GM18502 (cell line): ENCODE data around the gene GOLT1A.

ENCODE experiments used
- ATAC-seq: cut with Tn5 transposase; IDR thresholded peaks from one replicate; pipeline ENCODE4 v1.9.1; 2021; ENCODE audit warnings: mild to moderate bottlenecking; ENCODE audit not compliant: unreplicated experiment, poor library complexity

Gene GOLT1A

DNA sequence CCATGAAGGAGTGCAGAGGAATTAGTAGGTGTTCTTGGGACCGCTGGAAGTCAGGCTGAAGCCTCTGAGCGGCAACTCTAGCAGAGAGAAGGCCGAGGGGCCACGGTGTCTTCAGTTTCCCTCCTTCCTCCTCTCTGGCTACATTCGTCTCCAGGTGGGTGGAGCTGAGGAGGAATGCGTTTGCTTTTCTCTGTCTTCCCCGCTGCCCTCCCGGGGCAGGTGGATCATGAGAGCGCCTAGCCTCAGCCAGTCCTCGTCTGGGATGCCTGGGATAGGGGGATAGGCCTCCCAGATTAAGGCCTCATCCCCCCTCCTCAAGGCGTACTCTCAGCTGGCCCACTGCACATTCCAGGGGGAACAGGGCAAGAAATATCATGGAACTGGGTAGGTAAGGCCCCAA is 7.5 kb upstream of the GOLT1A start:
- ATAC-seq: no peak

DNA sequence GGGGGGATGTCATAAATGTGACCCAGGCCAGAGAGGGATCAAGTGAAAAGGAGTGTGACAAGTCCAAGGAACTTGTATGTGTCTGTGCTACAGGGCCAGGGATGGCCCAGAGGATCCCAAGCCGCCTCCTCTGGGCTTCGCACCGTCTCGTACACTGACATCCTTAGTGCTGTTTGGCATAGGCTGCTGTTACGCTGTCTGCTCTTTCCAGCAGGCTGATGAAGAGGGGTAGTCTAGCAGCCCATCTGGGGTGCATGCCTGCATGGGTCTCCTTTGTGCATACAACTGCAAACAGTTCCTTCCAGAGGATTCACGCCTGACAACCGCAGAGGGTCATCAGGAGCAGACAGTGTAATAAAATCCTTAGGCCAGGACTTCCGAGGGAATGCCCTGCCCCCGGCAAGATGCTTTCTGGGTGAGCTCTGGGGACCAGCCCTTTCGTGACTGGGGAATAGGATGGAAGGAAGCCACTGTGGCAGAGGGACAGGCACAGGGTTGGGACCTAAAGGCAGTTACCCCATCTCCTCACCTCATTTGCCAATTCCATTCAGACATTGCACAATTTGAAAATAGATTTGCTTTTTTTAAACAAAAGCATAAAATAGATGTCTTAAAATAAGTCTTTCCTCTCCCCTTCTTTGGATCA is 6.3 kb upstream of the GOLT1A start:
- no peak for ATAC-seq

DNA sequence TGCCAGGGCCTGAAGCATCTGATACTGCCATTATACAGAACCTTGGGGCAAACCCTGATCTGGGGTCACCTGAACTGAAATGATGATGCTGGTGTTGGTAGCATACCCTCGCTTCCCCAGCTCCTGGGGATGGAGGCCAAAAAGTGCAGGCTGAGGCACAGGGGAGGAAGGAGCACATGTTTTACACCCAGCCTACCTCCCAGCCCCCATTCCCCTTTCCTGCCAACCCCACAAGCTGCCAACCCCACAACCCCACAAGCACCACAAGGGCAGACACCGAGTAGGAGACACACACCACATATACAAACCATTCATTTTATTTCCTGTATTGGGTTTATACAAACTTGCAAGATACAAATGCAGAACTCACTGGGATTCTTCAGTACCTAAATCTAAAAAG is 4.8 kb upstream of the GOLT1A start:
- ATAC-seq: no peak

DNA sequence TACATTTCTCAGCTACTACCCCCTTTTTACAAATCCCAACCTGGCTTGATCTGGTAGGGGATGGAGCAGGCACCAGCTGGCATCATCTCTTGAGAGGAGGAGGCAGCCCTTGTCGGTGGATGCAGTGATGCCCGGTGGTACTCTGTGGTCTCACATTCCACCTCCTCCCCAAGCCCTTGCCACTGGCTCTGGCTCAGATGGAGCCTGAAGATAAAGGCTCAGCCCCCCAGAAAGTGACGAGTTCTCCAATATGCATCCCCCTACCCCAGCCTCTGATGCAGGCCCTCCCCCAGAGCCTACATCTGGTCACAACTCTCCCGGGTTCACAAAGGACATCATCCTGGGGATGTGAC is 3.8 kb upstream of the GOLT1A start:
- ATAC-seq: no peak

GRCh38 chr1:204216880-204217647 is 3.3 kb upstream of the GOLT1A start:
- ATAC-seq: no peak

GRCh38 chr1:204216236-204216635 is 2.4 kb upstream of the GOLT1A start:
- ATAC-seq: no peak

DNA sequence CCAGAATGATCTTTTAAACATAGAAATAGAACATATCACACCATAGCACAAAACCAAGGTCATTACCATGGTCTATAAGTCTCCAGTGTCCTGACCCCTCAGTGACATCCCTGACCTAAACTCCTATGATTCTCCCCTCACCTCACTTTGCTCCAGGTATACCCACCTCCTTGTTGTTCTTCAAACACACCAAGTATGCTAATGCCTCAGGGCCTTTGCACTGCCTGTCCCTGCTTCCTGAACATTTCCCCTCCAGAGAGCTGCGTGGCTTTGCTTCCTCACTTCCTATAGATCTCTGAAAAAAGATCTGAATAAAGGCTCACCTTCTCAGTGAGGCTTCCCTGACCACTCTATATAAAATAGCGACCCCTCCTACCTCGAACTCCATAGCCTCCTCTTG is 1.1 kb downstream of the GOLT1A start:
- no peak for ATAC-seq

GRCh38 chr1:204211046-204211445 is 2.7 kb downstream of the GOLT1A start:
- ATAC-seq: no peak

DNA sequence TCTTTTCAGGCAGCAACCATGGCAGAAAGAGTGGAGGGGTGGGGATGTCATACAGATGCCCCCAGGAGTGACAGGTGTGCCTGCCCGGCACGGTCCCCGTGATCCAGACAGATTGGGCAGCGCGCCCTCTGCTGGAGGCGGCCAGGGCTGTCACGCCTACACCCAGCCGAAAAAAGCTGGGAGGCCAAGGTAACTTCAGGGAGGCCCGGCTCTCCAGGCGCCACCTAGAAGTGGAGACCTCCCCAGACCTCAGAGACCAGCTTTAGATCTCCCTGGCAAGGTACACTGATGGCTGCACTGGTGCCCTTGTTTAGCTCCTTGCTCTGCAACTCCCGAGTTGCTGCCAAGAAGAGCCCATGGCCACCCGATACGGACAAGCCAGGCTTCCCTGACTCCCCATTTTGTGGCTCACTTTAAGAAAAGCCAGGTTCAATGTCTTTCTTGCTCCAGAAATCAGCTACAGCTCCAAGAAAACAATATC is 6.6 kb downstream of the GOLT1A start:
- no peak for ATAC-seq

DNA sequence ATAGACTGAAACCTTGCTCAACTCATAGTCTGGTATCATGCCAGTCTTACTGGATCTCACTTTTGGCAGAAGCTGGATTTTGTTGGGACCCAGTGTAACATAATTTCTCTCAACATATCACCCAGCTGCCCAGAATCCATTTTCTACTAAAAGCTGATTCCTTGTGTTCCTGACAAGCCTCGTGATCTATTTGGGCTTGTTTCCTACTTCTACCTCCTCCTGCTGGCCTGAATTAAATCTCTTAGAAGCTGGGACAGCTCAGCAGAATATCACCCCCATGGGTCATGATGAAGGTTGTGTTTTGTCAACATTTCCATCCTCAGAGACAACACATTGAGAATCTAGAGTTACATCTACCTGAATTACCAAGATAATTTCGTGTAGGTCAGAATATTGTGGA is 7.7 kb downstream of the GOLT1A start:
- no peak for ATAC-seq

- ATAC-seq: no peak
Observed at GRCh38 chr1:204205486-204205885, 8.3 kb downstream of the GOLT1A start.

GRCh38 chr1:204204944-204205343 is 8.8 kb downstream of the GOLT1A start:
- ATAC-seq: no peak

DNA sequence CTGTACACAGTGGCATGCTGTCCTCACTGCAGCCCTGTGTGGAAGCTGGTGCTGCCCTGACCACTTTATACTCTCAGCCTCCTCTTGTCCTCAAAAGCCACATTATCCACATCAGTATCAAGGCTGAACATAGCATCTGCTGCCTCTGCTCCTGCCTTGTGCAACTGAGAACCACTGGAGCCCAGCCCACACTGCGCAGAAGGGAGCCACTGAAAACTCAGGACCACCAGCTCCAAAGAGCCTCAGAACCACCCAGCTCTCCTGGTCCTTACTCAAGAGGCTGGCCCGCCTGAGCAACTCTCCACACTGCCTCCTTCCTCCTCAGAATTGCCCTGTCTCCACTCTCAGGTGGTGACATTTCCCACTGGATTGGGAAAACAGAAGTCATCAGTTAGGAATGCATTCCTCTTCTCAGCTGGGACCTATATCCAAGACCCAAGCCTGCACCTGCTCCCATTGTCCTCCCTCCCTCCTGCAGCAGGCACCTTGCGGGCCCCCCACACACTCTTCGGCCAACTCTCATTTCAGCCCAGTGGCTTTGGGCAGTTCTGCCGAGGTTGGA is 10.5 kb downstream of the GOLT1A start:
- ATAC-seq: no peak

DNA sequence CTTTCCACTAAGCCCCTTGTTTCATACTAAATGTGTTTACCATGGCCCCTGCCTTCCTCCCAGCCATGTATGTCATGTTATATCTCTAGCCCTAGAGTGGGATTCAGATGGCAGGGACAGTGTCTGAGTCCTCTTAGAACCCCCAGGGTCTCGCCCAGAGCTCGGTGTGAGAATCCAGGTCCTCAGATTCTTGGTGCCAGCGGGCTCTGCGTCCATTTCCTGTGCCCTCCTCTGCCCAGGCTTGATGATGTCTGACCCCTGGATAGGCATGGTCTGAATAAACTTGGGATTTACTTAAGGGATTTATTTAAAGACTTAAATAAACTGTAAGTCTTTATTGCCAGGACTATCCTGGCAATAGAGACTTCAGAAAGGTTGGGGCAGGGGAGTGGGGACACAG is 11.3 kb downstream of the GOLT1A start:
- ATAC-seq: no peak

DNA sequence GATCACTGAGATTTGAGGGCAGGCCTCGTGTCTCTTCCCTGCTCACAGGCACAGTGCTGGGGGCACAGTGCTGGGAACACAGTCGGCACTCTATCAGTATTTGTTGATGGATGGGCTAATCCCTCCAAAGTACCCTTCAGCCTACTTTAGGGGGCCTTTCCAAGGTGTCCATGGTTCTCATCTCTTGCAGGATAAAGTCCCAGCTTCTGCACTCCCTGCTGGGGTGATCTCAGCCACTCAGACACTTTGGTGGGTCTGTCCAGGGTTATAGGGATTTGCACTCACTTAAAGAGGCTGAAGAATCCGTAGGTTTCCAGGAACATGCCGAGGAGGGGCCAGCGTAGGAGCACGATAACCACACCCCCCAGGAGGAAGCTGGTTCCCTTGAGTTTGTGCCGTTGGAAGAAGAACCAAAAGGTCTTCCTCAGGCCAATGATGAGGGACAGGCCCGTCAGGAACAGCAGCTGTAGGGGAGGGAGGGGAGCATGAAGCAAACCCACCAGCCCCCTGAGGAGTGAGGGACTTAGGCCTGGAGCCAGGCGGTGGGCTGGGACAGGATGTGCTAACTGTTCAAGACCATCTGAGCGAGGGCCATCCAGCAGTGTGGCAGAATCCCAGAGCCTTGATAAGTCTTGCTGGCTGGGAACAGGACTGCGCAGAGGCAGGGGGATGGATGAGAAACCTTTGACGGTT is 12.3 kb downstream of the GOLT1A start:
- no peak for ATAC-seq

DNA sequence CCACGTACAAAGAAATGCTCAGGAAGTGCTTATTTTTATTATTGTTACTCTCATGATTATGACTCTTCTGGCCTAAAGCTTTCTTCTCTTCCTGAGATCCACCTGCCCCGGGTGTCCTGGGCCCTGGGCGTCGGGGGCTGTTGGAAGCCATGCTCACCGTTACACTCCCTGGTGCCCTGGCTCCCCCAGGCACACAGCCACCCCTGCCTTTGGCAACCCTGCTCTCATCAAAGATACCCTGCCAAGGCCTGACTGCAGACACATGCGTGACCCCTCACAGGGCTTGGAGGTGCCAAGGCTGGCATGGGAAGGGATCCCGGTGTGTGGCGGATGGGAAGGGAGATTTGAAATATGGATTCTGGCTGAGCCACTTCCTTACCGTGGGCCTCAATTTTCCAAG is 14.2 kb downstream of the GOLT1A start:
- no peak for ATAC-seq

DNA sequence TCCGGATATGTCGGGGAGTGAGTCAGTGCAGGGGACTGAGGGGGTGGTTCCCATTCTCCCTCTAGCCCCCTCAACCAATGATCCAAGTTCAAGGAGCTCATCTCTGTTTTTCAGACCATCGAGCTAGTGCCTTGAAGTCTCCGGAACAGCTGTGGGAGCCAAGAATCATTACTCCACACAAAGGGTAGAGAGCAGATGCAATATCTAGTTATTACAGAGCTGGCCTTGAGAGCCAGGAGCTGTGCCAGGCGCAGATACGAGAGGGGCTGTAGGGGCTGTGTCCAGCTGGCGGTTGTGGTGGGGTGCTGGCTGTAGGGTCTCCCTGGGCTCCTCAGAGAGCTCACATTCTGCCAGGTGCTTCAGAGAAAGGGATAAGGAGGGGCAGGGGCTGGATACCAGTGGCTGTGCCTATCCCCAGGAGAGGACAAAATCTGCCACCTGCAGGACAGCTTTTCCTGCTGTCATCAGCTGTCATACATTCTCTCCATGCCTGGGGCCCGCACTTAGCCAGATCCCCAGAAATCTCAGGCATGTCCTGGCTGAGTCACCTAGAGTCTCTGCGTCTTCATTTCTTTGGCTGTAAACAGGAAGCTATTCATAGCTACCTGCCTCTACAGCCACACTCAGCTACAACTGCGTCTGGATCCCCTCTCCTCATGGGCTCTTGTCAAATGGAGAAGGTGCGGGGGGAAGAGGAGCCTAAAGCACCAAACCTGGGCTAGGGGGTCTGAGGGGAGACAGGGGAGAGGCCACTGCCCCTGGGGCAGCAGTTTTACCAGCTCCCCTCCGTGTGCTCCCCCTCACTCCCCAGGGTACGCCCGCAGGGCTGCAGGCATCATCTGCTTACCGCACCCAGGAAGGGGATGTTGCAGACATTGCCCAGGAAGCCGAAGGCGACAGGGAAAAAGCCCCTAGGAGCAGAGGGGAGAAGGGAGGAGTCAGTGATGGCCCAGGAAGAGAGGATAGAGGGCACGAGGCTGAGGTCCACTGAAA is 15.1 kb downstream of the GOLT1A start:
- ATAC-seq: no peak

DNA sequence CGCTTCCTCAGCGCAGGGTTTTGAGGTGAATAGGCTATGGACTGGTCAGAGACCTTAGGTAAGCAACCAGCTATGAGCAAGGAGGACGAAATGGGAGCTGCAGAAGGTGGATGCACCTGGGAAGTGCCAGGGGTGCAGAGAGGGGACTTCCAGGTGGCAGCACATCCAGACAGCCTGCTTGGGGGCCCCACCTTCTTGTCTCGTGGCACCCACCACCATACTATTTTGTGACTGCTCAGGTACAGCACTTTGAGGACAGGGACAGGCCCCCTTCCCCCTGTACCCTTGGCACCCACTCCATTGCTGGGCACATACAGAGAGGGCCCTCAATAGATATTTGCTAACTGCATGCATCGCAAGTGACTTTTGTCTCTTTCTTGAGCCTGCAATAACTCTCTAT is 16.7 kb downstream of the GOLT1A start:
- ATAC-seq: no peak

DNA sequence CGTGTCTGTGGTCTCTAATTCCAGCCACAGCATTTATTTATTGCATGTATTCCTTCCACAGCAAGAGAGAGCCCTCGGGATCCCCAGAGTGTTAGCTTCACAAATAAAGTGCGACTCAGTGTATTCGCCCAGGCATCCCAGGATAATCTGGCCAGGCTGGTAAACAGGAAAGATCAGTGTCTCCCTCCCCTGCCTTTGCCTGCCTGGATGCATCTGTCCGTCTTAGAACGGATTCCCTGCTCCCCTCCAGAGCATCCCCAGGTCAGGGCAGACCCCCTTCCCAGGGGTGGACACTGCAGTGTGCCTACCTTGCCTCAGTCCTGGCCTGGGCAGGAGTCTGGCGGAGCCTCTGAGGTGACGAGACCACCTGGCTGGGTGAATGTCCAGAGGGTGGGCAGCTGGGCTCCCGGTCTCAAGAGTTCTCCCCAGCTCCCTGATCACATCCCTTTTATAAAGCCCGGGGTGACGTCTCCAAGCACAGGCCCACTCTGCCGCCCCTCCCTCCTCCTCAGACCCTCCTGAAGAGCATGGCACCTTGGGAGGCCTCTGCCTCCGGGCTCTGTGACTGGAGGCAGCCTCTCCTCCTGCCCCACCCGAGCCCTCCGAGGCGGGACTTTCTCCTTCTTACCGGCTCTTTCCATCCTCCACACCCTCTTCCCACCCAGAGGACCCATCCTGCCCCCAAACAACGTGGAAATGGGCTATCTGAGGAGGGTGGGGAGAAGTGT is 17.6 kb downstream of the GOLT1A start, which contains the start of gene KISS1:
Gene KISS1 (minus strand): TSS at position 424 of the 728 bp plus-strand sequence. CDS start 3,615 bp downstream, outside the sequence.
- no peak for ATAC-seq
